GM21515 (cell line): ENCODE results near the gene SORT1.
"Not testable (repeated sequence)": the region's sequence is repeated elsewhere in the genome, so short reads cannot be mapped to it uniquely, and the experiment has no call there.

Experiments
- ATAC-seq: cut with Tn5 transposase; IDR thresholded peaks from one replicate; pipeline ENCODE4 v1.9.1; 2021; ENCODE audit not compliant: unreplicated experiment

Gene SORT1

GRCh38 chr1:109300650-109301151 is 97.0 kb downstream of the SORT1 start:
- ATAC-seq: no peak

DNA sequence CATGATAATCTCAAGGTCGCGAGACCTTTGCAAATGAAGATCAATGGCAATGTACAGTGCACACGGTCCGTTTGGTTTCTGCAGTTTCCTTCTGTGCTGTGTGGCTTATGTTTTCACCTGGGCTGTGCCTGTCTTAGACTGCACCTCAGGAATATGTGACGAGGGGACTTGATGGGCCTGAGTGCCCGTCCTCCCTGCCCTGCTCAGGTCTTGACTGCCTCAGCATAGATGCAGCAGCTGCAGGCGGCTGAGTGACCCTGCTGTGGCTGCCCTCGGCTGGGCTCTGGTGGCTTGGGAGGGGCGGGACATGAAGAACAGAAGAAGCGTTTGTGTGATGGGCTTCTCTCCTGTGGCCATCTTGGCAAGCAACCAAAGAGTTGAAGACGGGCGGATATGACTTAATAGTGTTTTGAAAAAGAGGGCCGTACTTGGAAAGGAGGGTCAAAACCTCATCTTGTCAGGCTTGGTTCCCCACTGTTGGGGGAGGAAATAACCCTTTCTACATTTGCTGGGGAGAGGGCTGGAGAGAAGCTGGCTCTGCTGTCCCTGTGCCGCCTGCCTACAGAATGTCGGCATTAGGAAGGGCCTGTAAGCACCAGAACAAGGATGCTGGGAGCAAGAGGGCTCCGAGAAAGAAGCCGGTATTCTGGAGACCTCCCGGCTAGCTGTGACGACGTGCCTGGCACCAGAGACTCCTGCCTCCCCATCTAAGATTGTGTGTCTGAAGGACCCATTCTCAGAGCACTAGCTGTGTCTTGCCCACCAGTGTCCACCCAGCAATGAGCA is 98.0 kb downstream of the SORT1 start:
- no peak for ATAC-seq

DNA sequence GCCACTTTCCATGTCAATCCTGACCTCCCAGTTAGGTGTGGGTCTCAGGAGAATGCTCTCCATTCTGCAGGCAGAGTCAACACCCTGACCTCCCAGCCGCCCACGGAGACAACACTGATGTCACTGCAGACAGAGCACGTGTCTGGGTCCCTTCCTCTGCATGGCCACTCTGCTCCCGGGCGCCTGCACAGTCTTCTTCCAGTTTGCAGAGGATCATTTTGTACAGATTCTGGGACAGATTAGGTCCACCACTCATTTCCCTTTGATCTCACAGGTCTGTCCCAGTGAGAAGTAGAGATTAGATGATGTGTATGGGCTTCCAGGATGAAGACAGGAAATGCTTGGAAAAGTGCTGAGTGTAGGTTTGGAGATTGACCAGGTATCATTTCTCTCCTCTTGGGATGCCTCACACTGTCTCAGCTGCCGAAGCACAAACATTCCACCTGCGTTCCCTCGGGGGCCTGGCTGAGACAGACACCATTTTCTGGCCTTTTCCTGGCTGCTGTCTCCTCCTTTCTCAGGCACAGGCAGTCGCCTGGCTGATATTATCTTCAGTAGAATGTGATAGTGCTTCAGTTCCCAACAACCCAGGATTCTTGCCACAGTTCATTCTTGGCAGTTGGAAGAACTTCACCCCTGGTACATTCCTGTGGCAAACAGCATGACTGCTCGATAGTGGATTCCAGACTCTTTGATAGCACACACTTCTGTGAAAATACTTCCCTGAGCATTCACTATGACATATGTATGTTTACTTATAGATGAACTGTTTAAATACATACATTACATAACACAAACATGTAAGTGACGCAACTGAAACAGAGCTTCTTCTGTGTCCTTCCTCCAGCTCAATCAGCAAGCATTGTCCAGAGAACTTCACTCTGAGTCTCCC is 98.8 kb downstream of the SORT1 start:
- ATAC-seq: no peak

DNA sequence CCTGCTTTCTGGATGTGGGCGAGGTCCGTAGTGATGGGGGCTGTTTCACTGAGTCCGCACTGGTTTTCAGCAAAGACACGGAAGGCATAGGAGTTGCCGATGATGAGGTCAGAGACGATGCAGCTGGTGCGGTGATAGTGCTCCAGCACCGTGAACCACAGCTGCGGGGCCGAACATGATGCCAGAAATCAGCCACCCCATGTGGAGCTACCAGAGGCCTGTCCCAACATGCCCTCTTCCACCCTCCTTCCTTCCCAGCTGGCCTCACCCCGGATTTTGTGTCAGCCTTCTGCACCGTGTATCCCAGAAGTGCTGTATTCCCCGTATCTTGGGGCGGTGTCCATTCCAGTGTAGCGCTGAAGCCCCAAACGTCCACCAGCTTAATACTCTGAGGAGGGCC is 100.9 kb downstream of the SORT1 start:
- ATAC-seq: no peak

- ATAC-seq: no peak
Measured at GRCh38 chr1:109295712-109296415, 101.9 kb downstream of the SORT1 start.

DNA sequence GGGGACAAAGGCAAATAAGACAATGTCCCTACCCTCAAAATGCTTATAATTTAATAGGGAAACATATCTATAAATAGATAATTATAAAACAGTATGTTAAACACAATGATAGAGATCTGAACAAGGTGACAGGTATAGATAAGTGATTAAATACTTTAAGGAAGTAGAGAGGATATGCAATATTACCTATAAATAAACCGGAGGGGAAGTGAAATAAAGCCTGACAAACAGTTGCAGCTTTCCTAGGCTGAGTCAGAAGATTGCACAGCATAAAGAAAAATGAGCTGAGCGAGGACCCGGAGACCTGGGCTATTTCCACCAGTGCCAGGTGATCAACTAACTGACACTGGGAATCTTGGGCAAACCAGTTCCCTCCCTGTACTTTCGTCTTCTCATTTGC is 103.2 kb downstream of the SORT1 start:
- ATAC-seq: no peak

DNA sequence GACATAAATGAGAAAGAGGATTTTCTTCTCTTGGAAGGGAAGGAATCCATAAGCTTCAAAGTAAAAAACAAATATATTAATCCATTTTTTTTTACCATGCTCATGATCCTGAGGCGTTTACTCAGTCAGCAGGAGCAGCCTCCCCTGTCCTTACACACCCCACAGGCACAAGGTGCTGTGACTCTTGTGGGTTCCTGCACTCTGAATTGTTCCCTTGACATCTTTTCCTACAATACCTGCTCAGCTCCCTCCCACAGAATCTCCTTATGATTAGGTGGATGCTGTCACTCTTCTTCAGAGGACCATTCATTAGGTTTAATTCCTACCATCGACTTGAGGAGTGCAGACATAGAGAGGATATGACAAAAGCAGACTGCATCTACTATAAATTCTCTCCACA is 104.7 kb downstream of the SORT1 start:
- no peak for ATAC-seq

DNA sequence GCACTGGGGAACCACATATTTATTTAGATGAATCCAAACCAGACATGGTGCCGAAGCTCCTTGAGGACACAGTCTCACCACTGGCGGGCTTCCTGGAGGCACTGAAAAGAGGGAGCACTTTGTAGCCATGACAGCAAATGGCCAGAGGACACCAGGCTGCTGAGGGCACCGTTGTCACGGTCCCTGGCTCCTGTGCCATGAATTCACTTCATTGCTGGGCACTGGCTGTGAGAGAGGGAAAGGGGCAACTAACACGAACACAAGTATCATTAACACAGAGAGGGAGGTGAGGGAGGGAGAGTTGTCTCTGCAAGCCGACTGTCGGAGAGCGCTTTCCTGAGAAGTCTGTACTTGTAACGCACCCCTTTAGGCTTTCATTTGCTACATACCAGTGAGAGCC is 105.4 kb downstream of the SORT1 start:
- ATAC-seq: no peak

DNA sequence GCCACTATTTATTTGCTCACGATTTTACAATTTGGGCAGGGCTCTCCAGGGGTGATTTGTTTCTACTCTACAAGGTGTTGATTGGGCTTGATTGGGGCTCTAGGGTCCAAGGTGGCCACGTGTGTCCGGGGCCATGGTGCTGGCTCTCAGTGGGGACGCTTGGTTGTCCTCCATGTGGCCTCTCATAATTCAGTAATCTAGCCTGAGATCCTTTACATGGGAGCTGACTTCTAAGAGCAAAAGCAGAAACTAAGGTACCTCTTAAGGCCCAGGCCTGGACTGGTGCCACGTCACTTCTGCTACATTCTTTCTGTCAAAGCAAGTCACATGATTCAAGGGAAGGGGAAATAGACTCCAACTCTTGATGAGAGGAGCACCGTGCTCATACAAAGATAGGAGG is 106.7 kb downstream of the SORT1 start:
- no peak for ATAC-seq

GRCh38 chr1:109290137-109290536 is 107.6 kb downstream of the SORT1 start:
- no peak for ATAC-seq

- ATAC-seq: not testable (repeated sequence)
Measured at GRCh38 chr1:109286762-109287161, 111.0 kb downstream of the SORT1 start.

- no peak for ATAC-seq
Measured at GRCh38 chr1:109283748-109284600, 113.7 kb downstream of the SORT1 start.

- ATAC-seq: peak; percentile 94
Measured at GRCh38 chr1:109282952-109283747, 114.6 kb downstream of the SORT1 start, which contains the start of gene PSRC1. Gene PSRC1, minus strand, starts transcription at chr1:109283145.

DNA sequence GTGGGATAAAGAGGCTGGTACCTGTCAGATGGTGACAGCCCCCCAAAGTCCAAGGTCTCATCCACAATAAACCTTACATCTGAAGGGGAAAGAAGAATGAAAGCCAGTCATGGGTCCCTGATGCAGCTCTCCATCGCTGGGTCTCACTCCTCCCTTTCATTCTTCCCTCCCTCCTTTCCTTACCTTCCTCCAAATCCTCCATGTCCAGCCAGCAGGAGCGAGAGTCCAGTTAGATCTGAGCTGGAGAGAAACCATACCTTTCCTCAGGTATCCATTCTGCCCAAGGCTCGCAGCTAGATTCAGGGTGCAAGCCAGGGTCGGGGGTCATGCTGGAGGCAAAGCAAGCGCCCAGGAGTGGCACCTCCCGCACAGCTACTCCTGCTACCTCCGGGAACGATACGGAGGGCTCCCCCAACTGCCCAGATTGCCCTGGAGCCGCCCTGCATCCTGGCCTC is 115.2 kb downstream of the SORT1 start:
- no peak for ATAC-seq

- ATAC-seq: no peak
Measured at GRCh38 chr1:109281680-109282496, 115.8 kb downstream of the SORT1 start.

- no peak for ATAC-seq
Measured at GRCh38 chr1:109280862-109281261, 116.9 kb downstream of the SORT1 start.

DNA sequence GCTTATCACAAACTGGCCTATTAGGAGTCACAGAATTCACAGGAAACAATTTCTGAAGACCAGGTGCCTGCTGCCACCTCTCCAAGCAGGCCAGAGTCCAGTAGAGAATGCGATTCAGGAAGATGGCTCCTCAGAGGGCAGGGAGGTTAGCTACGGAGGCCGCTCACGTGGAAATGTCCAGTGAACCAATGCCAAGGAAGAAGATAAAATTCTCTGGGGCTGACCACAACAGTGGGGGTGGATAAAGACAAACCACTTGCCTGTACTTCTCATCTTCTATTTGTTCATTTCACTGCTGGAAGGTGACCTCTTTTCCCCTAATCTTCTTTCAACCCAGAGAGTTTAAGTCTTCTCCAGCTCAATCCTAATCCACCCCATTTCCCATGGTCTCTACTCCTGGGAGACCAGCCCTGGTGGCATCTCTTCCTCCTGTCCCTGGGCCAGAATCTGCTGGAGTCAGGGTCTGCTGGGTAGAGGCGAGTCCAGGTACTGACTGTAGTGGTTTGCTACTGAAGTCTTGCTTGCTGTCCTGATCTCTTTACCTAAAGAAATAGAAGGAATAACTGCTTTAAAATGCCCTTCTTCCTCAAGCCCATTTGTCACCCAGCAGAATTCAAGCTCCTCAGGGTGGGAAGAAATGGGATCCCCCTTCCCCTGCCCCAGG is 118.0 kb downstream of the SORT1 start:
- no peak for ATAC-seq
